GM23338 (cell line): ENCODE data around the gene ACBD5. TPM values are rescaled to one million over a fixed set of nuclear protein-coding genes. Genes with fewer than 3 reads are reported as not detected.

ENCODE experiments used
- ATAC-seq: fragments of 200-7000 bp; cut with Tn5 transposase; 3 replicates; pipeline ENCODE4 v1.9.1; 2020
- DNase-seq: peaks from one replicate; pipeline ENCODE4 v3.0.0-alpha.2; 2015; ENCODE audit warnings: low spot score
- H2AFZ ChIP-seq: fragments of 200-600 bp; sonication (generic); 2 replicates; pipeline ENCODE4 v1.8.0; 2016; ENCODE audit warnings: antibody characterized with exemption, mild to moderate bottlenecking, moderate library complexity
- H3F3A ChIP-seq: fragments of 200-600 bp; sonication (generic); replicated peaks from 2 replicates; pipeline ENCODE4 v1.8.0; 2017; ENCODE audit warnings: antibody characterized with exemption, mixed run types, low read depth
- H3K27ac ChIP-seq: fragments of 200-600 bp; sonication (generic); 2 replicates; pipeline ENCODE4 v1.6.1; 2016; ENCODE audit warnings: low read depth
- H3K27me3 ChIP-seq: fragments of 200-600 bp; sonication (generic); 2 replicates; pipeline ENCODE4 v1.8.0; 2016; ENCODE audit warnings: mild to moderate bottlenecking, mixed run types, moderate library complexity; ENCODE audit not compliant: insufficient read depth
- H3K36me3 ChIP-seq: fragments of 200-600 bp; sonication (generic); 2 replicates; pipeline ENCODE4 v1.8.0; 2016; ENCODE audit warnings: mild to moderate bottlenecking; ENCODE audit not compliant: insufficient read depth
- H3K4me1 ChIP-seq: fragments of 200-600 bp; sonication (generic); 2 replicates; pipeline ENCODE4 v1.8.0; 2016; ENCODE audit warnings: mild to moderate bottlenecking, moderate library complexity; ENCODE audit not compliant: insufficient read depth
- H3K4me2 ChIP-seq: fragments of 200-600 bp; sonication (generic); 2 replicates; pipeline ENCODE4 v1.7.1; 2017; ENCODE audit warnings: mixed run types
- H3K4me3 ChIP-seq: fragments of 200-600 bp; sonication (generic); 2 replicates; pipeline ENCODE4 v1.6.1; 2016; ENCODE audit warnings: mixed run types
- H3K79me2 ChIP-seq: fragments of 200-600 bp; sonication (generic); replicated peaks from 2 replicates; pipeline ENCODE4 v1.8.0; 2017; ENCODE audit warnings: mild to moderate bottlenecking; ENCODE audit not compliant: insufficient read depth
- H3K9me2 ChIP-seq: fragments of 200-600 bp; sonication (generic); 2 replicates; pipeline ENCODE4 v1.8.0; 2017; ENCODE audit not compliant: insufficient read depth
- H4K20me1 ChIP-seq: fragments of 200-600 bp; sonication (generic); replicated peaks from 2 replicates; pipeline ENCODE4 v1.8.0; 2017; ENCODE audit warnings: mild to moderate bottlenecking; ENCODE audit not compliant: insufficient read depth
- H3K27ac Mint-ChIP-seq: 2 replicates; pipeline ENCODE4 v1.8.0; 2020; ENCODE audit warnings: inconsistent platforms, mild to moderate bottlenecking, moderate library complexity, mixed read lengths
- H3K27me3 Mint-ChIP-seq: 3 replicates; pipeline ENCODE4 v1.8.0; 2022; ENCODE audit warnings: low read depth, mild to moderate bottlenecking, moderate library complexity, mixed read lengths, inconsistent platforms; ENCODE audit not compliant: insufficient read depth, poor library complexity
- H3K36me3 Mint-ChIP-seq: 3 replicates; pipeline ENCODE4 v1.8.0; 2021; ENCODE audit warnings: low read depth, mild to moderate bottlenecking, inconsistent platforms, moderate library complexity, mixed read lengths
- H3K4me1 Mint-ChIP-seq: 3 replicates; pipeline ENCODE4 v1.8.0; 2020; ENCODE audit warnings: mild to moderate bottlenecking, inconsistent platforms, mixed read lengths
- H3K4me3 Mint-ChIP-seq: 3 replicates; pipeline ENCODE4 v1.8.0; 2021; ENCODE audit warnings: moderate library complexity, mild to moderate bottlenecking, inconsistent platforms, mixed read lengths
- H3K9me3 Mint-ChIP-seq: 3 replicates; pipeline ENCODE4 v1.8.0; 2020; ENCODE audit warnings: moderate library complexity, mild to moderate bottlenecking, inconsistent platforms, mixed read lengths
- CREB1 ChIP-seq: fragments of 250-450 bp; sonication (Bioruptor Pico); IDR thresholded peaks from 2 replicates; pipeline ENCODE4 v1.5.0; 2020; ENCODE audit warnings: low read depth, mild to moderate bottlenecking, moderate library complexity
- EZH2 ChIP-seq: fragments of 200-600 bp; sonication (generic); IDR thresholded peaks from one replicate; pipeline ENCODE4 v1.8.0; 2017; ENCODE audit warnings: antibody characterized with exemption, mild to moderate bottlenecking, low read depth; ENCODE audit not compliant: unreplicated experiment
- EZH2phosphoT487 ChIP-seq: fragments of 200-600 bp; sonication (generic); IDR thresholded peaks from one replicate; pipeline ENCODE4 v1.8.1; 2018; ENCODE audit warnings: antibody characterized with exemption; ENCODE audit not compliant: unreplicated experiment
- JUNB ChIP-seq: IDR thresholded peaks from one replicate; pipeline ENCODE4 v1.6.1; 2016; ENCODE audit warnings: antibody characterized with exemption; ENCODE audit not compliant: unreplicated experiment
- NANOG ChIP-seq: IDR thresholded peaks from 2 replicates; pipeline ENCODE4 v1.6.1; 2016; ENCODE audit warnings: antibody characterized with exemption, borderline replicate concordance
- POLR2AphosphoS5 ChIP-seq: IDR thresholded peaks from 2 replicates; pipeline ENCODE4 v1.6.1; 2016; ENCODE audit warnings: antibody characterized with exemption, low read depth
- STAT1 ChIP-seq: IDR thresholded peaks from one replicate; pipeline ENCODE4 v1.6.1; 2016; ENCODE audit warnings: antibody characterized with exemption; ENCODE audit not compliant: unreplicated experiment
- ZNF114 ChIP-seq: fragments of 250-450 bp; sonication (Bioruptor Pico); IDR thresholded peaks from 2 replicates; pipeline ENCODE4 v1.5.0; 2020; ENCODE audit warnings: mild to moderate bottlenecking, moderate library complexity
- ZNF331 ChIP-seq: fragments of 250-450 bp; sonication (Bioruptor Pico); IDR thresholded peaks from 2 replicates; pipeline ENCODE4 v1.5.0; 2020; ENCODE audit warnings: low read depth, mild to moderate bottlenecking, moderate library complexity
- ZNF462 ChIP-seq: fragments of 250-450 bp; sonication (Bioruptor Pico); IDR thresholded peaks from 2 replicates; pipeline ENCODE4 v1.5.0; 2020; ENCODE audit warnings: mild to moderate bottlenecking, moderate library complexity
- polyA plus RNA-seq: library from polyadenylated mRNA; unstranded; fragments of >200 nt; fragmentation: Nextera tagmentation; extraction: Ambion mirVana; gene quantifications from 2 replicates; pipeline ENCODE4 v1.2.1, GENCODE V29; 2016
- total RNA-seq: library from RNA; depleted of rRNA; stranded (reverse); fragments of >200 nt; shearing (Covaris generic); gene quantifications from 2 replicates; pipeline ENCODE4 v1.2.3, GENCODE V29; 2014
- TF ChIP-seq, protein P1 (sequence below): IDR thresholded peaks from 2 replicates; pipeline ENCODE4 v1.6.1; 2016; ENCODE audit warnings: antibody characterized with exemption
- TF ChIP-seq, protein P2 (sequence below), 2 experiments: fragments of 200-600 bp in 1 of 2; sonication (generic) in 1 of 2; conservative IDR thresholded peaks; 2 replicates each; pipeline versions ENCODE4 v1.5.1 to v1.6.1; 2016 to 2017; ENCODE audit warnings: antibody characterized with exemption in 2 of 2, low read depth in 2 of 2, mild to moderate bottlenecking in 2 of 2, moderate library complexity in 1 of 2
- TF ChIP-seq, protein P3 (sequence below): IDR thresholded peaks from one replicate; pipeline ENCODE4 v1.6.1; 2018; ENCODE audit warnings: antibody characterized with exemption; ENCODE audit not compliant: unreplicated experiment

Gene ACBD5
- total and polyA plus RNA-seq, 2 experiments from 2014 or later = 9.8 to 10.1 TPM

DNA sequence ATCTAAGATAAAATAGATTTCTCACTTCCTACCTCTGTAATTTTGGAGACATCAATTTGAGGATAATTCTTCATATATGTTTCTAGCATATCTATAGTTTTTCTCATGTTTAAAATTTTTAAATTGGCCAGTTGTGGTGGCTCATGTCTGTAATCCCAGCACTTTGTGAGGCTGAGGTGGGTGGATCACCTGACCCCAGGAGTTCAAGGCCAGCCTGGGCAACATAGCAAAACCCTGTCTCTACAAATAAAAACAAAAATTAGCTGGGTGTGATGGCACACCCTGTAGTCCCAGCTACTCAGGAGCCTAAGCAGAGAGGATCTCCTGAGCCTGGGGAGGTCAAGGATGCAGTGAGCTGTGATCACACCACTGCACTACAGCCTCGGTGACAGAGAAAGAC is 4.9 kb downstream of the ACBD5 start:
- DNase-seq (no peak), ATAC-seq (no peak)
- Histone ChIP-seq H3K9me2 (no peaks in the 10 kb centered on the region), H3K4me2 (no peak overlapping the region), H3F3A (no peaks in the 10 kb centered on the region), H4K20me1 (no peaks in the 10 kb centered on the region), H3K27me3 (no peaks in the 10 kb centered on the region), H3K36me3 (no peaks in the 10 kb centered on the region; the same call in 1 of the 2 replicates), H2AFZ (no peak overlapping the region), H3K4me1 (peaks cover 8% of the 10 kb centered on the region; the same call in 1 of the 2 replicates), H3K79me2 (peaks cover 3% of the 10 kb centered on the region; the same call in 1 of the 2 replicates), H3K4me3 (no peak overlapping the region), H3K27ac (no peak overlapping the region)
- Mint-ChIP-seq H3K4me3 (no peak overlapping the region), H3K9me3 (no peaks in the 10 kb centered on the region; the same call in 2 of the 3 replicates), H3K27me3 (peaks cover 7% of the 10 kb centered on the region), H3K27ac (no peak overlapping the region), H3K36me3 (peaks cover 5% of the 10 kb centered on the region; the same call in 2 of the 3 replicates), H3K4me1 (peaks cover 4% of the 10 kb centered on the region; the same call in 2 of the 3 replicates)
- TF ChIP-seq NANOG (no peak), ZNF114 (CRISPR knock-in tag) (no peak), CREB1 (CRISPR knock-in tag) (no peak), EZH2phosphoT487 (no peak), EZH2 (no peak), JUNB (no peak), ZNF331 (CRISPR knock-in tag) (no peak), STAT1 (no peak), ZNF462 (CRISPR knock-in tag) (no peak), POLR2AphosphoS5 (no peak)
- TF ChIP-seq, protein P1, sequence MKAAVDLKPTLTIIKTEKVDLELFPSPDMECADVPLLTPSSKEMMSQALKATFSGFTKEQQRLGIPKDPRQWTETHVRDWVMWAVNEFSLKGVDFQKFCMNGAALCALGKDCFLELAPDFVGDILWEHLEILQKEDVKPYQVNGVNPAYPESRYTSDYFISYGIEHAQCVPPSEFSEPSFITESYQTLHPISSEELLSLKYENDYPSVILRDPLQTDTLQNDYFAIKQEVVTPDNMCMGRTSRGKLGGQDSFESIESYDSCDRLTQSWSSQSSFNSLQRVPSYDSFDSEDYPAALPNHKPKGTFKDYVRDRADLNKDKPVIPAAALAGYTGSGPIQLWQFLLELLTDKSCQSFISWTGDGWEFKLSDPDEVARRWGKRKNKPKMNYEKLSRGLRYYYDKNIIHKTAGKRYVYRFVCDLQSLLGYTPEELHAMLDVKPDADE = no peak
- TF ChIP-seq, protein P2, sequence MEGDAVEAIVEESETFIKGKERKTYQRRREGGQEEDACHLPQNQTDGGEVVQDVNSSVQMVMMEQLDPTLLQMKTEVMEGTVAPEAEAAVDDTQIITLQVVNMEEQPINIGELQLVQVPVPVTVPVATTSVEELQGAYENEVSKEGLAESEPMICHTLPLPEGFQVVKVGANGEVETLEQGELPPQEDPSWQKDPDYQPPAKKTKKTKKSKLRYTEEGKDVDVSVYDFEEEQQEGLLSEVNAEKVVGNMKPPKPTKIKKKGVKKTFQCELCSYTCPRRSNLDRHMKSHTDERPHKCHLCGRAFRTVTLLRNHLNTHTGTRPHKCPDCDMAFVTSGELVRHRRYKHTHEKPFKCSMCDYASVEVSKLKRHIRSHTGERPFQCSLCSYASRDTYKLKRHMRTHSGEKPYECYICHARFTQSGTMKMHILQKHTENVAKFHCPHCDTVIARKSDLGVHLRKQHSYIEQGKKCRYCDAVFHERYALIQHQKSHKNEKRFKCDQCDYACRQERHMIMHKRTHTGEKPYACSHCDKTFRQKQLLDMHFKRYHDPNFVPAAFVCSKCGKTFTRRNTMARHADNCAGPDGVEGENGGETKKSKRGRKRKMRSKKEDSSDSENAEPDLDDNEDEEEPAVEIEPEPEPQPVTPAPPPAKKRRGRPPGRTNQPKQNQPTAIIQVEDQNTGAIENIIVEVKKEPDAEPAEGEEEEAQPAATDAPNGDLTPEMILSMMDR (conservative IDR thresholded peaks at IDR 0.05; ENCODE audit: low read depth in 2 of 2) = no peak
- TF ChIP-seq, protein P3, sequence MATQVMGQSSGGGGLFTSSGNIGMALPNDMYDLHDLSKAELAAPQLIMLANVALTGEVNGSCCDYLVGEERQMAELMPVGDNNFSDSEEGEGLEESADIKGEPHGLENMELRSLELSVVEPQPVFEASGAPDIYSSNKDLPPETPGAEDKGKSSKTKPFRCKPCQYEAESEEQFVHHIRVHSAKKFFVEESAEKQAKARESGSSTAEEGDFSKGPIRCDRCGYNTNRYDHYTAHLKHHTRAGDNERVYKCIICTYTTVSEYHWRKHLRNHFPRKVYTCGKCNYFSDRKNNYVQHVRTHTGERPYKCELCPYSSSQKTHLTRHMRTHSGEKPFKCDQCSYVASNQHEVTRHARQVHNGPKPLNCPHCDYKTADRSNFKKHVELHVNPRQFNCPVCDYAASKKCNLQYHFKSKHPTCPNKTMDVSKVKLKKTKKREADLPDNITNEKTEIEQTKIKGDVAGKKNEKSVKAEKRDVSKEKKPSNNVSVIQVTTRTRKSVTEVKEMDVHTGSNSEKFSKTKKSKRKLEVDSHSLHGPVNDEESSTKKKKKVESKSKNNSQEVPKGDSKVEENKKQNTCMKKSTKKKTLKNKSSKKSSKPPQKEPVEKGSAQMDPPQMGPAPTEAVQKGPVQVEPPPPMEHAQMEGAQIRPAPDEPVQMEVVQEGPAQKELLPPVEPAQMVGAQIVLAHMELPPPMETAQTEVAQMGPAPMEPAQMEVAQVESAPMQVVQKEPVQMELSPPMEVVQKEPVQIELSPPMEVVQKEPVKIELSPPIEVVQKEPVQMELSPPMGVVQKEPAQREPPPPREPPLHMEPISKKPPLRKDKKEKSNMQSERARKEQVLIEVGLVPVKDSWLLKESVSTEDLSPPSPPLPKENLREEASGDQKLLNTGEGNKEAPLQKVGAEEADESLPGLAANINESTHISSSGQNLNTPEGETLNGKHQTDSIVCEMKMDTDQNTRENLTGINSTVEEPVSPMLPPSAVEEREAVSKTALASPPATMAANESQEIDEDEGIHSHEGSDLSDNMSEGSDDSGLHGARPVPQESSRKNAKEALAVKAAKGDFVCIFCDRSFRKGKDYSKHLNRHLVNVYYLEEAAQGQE = no peak
